Fibroblast of mammary gland (primary cell): Measurements from ENCODE around the gene GOLGA3.

Experiments used
- DNase-seq: peaks from one replicate; pipeline ENCODE4 v3.0.0-alpha.2; 2010; ENCODE audit warnings: low read depth
- H3K4me3 ChIP-seq: 2 replicates; pipeline ENCODE4 v1.5.1; 2011; ENCODE audit warnings: low read depth, mild to moderate bottlenecking, low read length, moderate library complexity; ENCODE audit not compliant: control insufficient read depth
- TF ChIP-seq, protein P1 (sequence below): conservative IDR thresholded peaks from 2 replicates; pipeline ENCODE4 v1.5.1; 2011; ENCODE audit warnings: low read depth, low read length, inconsistent platforms; ENCODE audit not compliant: control insufficient read depth, insufficient read depth

Gene GOLGA3

DNA sequence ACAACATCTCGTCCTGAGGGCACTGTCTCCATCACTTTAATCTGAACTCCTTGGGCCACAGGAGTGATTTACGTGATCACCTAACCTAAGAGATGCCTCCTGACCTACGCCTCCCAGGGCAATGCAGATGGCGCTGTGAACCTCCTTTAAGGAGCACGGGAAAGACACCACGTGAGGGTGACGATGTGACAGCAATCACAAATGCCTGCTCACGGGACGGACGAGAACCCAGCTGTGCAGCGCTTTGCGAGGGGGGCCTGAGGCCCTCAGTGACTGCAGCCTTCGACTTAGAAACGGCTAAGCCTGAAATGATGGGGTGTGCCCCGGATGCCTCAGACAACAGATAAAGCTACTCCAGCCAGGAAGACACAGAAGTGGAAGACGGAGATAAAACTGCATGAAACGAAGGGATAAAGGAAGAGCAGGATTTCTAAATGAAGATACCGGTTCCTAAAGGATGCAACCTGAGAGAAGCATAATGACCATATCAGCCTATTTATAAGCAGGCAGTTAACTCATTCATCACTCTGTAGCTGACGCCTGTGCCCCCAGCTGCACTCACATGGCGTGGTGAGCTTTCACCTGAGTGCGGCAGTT is 13.9 kb upstream of the GOLGA3 start:
- TF ChIP-seq, protein P1, sequence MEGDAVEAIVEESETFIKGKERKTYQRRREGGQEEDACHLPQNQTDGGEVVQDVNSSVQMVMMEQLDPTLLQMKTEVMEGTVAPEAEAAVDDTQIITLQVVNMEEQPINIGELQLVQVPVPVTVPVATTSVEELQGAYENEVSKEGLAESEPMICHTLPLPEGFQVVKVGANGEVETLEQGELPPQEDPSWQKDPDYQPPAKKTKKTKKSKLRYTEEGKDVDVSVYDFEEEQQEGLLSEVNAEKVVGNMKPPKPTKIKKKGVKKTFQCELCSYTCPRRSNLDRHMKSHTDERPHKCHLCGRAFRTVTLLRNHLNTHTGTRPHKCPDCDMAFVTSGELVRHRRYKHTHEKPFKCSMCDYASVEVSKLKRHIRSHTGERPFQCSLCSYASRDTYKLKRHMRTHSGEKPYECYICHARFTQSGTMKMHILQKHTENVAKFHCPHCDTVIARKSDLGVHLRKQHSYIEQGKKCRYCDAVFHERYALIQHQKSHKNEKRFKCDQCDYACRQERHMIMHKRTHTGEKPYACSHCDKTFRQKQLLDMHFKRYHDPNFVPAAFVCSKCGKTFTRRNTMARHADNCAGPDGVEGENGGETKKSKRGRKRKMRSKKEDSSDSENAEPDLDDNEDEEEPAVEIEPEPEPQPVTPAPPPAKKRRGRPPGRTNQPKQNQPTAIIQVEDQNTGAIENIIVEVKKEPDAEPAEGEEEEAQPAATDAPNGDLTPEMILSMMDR: no peak
- no peak for DNase-seq
- no peak overlapping the region for H3K4me3 ChIP-seq

DNA sequence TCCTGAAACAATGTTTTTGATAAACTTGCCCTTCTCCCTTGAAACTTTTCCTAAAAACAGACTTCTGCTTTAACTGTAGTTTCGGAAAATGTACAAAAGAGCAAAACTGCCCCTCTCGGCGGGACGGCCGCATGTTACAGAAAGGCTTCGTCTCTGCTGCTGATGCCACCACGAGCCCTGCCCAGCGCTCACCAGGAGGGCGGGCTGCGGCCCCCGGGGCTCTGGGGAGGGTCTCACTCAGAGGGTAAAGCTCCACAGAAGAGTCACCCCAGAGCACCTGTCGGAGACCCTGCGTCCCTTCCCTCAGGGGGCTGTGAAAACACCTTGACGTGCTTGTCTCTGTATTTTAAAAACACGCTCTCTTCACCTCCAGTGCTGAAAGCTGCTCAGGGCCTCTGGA is 12.5 kb upstream of the GOLGA3 start:
- DNase-seq: no peak
- TF ChIP-seq, protein P1: no peak

GRCh38 chr12:132840536-132840935 is 11.9 kb upstream of the GOLGA3 start:
- TF ChIP-seq, protein P1: no peak
- DNase-seq: no peak
- H3K4me3 ChIP-seq: no peak overlapping the region

More for the DNA sequence above, 12.5 kb upstream of the GOLGA3 start:
- no peak overlapping the region for H3K4me3 ChIP-seq

GRCh38 chr12:132839558-132840235 is 11.0 kb upstream of the GOLGA3 start:
- no peak for DNase-seq
- TF ChIP-seq, protein P1: no peak
- no peak overlapping the region for H3K4me3 ChIP-seq

DNA sequence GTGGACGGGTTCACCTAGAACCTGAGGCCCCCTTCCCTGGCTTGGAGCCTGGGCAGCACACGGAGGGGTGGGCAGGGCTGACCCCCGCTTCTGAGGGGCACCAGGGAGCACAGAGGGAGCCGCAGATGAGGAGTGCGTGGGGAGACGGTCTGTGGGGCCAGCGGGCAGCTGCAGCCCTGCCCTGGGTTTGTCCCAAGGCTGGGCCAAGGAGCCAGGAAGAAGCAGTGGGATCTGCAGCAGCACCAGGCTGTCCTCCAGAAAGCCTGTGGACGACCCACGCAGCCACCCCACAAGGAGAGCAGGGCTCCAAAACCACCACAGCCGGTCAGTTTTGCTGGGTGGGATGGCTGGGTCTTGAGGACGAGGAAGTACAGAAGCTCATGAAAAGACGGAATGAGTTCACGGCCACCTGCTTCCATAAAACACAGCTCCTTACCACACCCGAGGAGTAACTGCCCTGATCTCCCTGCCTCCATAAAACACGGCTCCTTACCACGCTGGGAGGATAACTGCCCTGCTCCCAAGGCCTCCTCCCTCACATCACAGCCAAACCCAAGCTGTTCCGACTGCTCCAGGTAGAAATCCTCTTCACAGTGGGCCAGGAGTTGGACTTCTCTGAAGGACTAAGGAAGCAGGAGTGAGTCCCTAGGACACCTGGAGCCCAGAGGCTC is 9.9 kb upstream of the GOLGA3 start:
- TF ChIP-seq, protein P1: no peak
- H3K4me3 ChIP-seq: no peak overlapping the region
- DNase-seq: no peak

- peak; percentile 34 for DNase-seq
- TF ChIP-seq, protein P1: no peak
- H3K4me3 ChIP-seq: no peak overlapping the region
These were observed 9.2 kb upstream of the GOLGA3 start for GRCh38 chr12:132837693-132838409.
